Measurements from ENCODE around the gene CAMK1D. TPM values are rescaled to one million over a fixed set of nuclear protein-coding genes. Genes with fewer than 3 reads are reported as not detected.
A peak's percentile ranks its signal among the peaks of the same experiment; 100 is the strongest.

CAMK1D gene
- total RNA-seq, 1 donor from 2014 or later = 1.0 TPM

DNA sequence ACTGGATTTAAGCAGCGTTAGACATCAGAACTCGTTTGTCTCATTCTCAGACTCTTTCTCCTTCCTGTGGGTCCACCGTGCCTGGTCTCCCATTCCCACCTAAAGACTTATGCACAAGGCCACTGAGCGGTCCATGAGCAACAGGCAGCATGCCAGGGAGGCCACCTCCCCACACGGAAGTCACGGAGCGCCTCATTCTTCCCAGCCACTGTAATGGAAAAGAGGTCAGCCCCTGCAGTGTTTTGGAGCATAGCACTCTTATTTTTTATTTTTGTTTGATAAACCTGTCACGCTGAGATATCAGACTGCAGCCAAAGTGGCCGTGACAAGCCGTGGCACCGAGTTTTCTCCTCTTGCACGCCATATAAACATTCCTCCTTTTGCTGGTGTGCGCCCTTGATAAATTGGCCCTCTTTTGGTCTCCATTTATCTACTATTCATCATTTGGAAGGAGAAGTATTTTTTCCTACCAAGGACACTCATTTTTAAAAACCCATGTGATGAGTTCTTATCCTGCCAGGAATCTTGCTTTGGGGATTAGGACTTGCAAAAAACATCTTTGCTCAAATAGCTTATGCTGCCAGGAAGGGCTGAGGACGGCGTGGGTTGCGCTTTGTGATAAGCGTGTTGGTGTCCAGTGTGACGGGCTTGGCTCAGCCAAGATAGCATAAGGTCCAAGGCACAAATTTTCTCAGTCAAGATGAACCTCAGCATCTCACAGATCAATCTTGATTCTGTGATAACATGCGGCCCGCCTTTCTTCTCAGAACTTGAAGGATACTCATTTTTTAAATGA, 446.2 kb downstream of the CAMK1D start:
- no peak for DNase-seq (ENCODE audit: low read depth)
- no peak overlapping the region for H3K4me3 ChIP-seq (ENCODE audit: low read depth, low read length)
- TF ChIP-seq, protein P1, sequence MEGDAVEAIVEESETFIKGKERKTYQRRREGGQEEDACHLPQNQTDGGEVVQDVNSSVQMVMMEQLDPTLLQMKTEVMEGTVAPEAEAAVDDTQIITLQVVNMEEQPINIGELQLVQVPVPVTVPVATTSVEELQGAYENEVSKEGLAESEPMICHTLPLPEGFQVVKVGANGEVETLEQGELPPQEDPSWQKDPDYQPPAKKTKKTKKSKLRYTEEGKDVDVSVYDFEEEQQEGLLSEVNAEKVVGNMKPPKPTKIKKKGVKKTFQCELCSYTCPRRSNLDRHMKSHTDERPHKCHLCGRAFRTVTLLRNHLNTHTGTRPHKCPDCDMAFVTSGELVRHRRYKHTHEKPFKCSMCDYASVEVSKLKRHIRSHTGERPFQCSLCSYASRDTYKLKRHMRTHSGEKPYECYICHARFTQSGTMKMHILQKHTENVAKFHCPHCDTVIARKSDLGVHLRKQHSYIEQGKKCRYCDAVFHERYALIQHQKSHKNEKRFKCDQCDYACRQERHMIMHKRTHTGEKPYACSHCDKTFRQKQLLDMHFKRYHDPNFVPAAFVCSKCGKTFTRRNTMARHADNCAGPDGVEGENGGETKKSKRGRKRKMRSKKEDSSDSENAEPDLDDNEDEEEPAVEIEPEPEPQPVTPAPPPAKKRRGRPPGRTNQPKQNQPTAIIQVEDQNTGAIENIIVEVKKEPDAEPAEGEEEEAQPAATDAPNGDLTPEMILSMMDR (conservative IDR thresholded peaks at IDR 0.05; ENCODE audit: low read depth, low read length) = no peak

DNA sequence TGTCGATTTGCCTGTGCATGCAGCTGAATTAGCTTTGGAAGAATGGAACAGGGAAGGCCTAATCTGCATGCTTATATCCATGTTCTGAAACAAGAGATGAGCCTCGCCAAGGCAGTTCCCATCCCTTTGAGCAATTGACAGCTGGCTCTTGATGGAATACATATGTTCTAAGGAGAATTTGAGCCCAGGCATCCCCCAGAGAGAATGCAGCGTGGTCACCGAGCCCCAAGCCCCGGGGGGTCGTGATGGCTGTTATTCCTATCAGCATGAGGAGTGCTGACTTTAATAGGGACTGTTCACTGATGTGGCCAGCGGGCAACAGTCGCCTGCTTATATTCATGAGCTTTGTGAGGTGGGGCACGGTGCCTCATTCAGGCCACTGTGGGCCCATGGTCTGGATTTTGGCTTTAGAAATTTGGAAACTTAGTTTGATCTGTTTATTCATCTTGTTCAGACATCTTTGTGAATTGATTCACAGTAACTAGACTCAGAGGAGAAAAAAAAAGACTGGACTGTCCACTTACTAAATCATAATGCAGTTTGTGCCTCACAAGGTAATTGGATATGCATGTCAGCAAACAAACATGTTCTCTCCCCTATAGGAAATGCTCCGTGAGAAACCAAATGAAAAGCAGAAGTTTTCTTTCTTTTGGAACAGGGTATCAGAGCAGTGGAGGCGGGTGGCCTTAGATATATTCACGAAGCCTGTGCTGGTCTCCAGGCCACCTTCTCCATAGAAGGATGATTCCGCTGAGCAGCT, 447.2 kb downstream of the CAMK1D start:
- TF ChIP-seq, protein P1 (conservative IDR thresholded peaks at IDR 0.05; ENCODE audit: low read depth, low read length) = no peak
- no peak for DNase-seq (ENCODE audit: low read depth)
- no peak overlapping the region for H3K4me3 ChIP-seq (ENCODE audit: low read depth, low read length)

DNA sequence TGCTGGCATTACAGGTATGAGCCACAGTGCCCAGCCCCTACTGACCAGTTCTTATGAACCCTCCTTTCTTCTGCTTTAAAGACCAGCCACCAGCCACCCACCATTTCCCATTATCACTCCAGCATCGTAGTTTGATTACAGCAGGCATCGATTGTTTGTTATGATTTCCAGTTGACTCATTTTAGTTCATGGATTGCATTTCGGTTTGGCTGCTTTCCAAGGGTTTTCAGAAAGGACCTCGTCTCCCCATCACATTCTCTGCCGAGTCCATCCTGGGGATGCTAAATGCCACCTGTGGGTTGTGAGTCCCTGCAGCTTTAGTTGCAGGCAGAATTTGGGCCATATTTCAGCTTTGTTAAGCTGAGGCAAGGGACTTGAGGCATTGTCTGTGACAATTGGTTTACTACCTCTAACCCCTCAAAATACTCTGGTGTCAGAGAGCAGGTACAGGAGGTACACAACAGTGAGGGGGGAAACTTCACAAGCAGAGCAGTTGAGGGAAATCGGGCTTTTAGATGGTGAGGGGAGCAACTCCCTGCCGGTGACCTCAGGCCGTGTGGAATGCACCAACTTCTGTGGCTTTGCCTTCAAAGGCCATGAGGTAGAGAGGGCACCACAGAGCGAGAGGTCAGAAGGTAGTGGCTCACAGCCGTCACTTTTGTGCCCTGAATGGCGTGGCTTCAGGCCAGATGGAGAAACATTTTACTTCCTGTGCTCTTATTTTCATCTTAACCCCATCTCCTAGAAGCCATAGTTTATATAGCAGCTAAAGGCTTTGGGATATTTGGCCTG, 448.3 kb downstream of the CAMK1D start:
- no peak for DNase-seq (ENCODE audit: low read depth)
- TF ChIP-seq, protein P1 (conservative IDR thresholded peaks at IDR 0.05; ENCODE audit: low read depth, low read length) = no peak
- H3K4me3 ChIP-seq (ENCODE audit: low read depth, low read length) = no peak overlapping the region

DNA sequence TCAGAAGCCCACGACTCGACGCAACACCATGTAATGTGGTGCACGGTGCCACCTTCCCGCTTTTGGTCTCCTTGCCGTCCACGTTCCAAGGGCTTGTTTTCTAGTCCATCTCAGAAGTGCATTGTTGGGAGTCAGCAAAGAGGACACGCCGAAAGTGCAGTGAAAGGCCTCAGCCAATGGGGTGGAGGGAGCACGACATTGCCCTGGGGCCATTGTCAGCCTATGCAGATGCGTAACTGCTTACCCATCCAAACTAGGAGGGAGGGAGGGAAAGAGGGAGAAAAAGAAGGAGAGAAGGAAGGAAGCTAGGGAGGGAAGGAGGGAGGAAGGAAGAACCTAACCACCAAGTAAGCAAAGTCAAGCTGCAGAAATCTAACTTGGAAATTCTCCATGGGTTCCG, 449.8 kb downstream of the CAMK1D start:
- DNase-seq (ENCODE audit: low read depth) = no peak
- no peak overlapping the region for H3K4me3 ChIP-seq (ENCODE audit: low read depth, low read length)
- TF ChIP-seq, protein P1 (conservative IDR thresholded peaks at IDR 0.05; ENCODE audit: low read depth, low read length) = no peak

DNA sequence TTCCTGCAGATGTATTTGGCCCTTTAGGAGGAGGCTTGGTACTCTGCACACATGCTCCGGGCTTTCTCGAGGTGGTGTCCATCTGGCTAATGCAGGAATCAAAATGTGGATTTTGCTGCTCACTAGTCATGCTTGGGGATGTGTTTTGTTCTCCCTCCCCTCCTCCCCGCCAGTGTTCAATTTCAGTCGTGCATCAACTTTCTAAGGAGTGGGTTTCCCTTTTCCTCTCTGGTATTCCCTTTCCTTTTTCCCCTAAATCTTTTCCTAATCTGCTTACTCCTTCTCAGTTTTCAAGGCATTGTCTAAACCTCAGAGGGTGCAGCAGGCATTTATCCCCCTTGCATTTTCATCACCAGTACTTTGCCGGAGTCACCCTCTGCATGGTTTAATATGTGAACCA, 450.4 kb downstream of the CAMK1D start:
- no peak for DNase-seq (ENCODE audit: low read depth)
- TF ChIP-seq, protein P1 (conservative IDR thresholded peaks at IDR 0.05; ENCODE audit: low read depth, low read length) = no peak
- no peak overlapping the region for H3K4me3 ChIP-seq (ENCODE audit: low read depth, low read length)

DNA sequence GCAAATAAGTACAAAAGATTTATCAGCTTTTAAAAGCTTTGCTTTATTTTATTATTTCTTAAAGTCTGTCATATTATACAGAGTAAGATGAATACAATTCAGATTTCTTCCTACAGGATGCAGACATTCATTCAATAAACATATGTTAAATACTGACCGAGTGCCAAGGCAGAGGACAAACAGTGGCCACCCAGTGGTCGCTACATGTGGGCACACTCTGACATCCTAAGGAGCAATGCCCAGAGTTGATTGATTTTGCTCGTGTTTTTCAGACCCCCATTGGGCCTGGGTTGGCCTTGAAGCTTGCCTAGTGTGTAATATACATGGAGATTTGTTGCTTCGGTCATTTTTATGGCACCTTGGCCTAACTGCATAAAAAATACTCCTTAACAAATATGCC, 451.0 kb downstream of the CAMK1D start:
- DNase-seq (ENCODE audit: low read depth) = no peak
- no peak overlapping the region for H3K4me3 ChIP-seq (ENCODE audit: low read depth, low read length)
- TF ChIP-seq, protein P1 (conservative IDR thresholded peaks at IDR 0.05; ENCODE audit: low read depth, low read length) = peak; percentile 33

Data from epithelial cell of proximal tubule (primary cell).